GM21367 (cell line): Measurements from ENCODE around the gene TTC34.

Experiments used
- ATAC-seq: cut with Tn5 transposase; IDR thresholded peaks from one replicate; pipeline ENCODE4 v1.9.1; 2021; ENCODE audit not compliant: unreplicated experiment

The TTC34 gene

DNA sequence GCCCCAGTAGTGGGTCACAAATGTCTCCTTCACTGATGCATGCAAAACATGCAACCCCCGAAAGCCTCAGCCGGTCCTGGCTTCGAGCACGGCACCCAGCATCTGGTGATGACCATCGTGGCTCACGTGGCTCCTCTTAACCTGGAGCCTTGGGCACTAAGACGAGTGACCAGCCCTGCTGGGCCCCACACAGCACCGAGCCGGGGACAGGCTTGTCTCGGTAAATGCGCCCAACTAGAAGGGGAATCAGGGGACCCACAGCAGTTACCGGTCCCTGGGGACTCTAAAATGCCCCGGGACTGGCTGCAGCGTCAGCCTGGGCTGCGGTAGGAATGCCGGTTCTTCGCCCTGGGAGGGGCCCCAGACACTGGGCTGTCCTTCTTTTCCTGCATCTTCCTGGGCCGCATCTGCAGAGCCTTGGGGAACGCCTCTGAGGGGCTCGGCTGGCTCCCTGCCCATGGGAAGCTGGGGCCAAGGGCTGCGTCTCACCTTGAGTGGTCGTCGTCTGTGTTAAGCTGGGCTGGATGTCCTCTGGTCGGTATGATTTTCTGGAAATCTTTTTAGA, 13.1 kb upstream of the TTC34 start:
- ATAC-seq = no peak

DNA sequence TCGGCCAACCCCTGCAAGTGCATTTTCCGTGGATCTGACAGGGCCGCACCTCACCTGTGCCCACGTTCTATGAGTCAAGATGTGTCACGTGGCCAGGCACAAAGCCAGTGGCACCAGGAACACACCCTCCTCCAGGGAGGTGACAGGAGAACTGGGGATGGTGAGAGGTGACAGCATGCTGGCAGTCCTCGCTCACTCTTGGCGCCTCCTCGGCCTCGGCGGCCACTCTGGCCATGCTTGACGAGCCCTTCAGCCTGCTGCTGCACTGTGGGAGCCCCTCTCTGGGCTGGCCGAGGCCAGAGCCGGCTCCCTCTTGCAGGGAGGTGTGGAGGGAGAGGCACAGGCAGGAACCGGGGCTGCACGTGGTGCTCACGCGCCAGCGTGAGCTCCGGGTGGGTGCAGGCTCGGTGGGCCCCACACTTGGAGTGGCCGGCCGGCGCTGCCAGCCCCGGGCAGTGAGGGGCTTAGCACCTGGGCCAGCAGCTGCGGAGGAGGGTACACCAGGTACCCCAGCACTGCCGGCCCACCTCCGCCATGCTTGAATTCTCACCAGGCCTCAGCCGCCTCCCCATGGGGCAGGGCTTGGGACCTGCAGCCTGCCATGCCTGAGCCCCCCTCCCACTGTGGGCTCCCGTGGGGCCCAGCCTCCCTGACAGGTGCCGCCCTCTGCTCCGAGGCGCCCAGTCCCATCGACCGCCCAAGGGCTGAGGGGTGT, 11.6 kb upstream of the TTC34 start:
- no peak for ATAC-seq

DNA sequence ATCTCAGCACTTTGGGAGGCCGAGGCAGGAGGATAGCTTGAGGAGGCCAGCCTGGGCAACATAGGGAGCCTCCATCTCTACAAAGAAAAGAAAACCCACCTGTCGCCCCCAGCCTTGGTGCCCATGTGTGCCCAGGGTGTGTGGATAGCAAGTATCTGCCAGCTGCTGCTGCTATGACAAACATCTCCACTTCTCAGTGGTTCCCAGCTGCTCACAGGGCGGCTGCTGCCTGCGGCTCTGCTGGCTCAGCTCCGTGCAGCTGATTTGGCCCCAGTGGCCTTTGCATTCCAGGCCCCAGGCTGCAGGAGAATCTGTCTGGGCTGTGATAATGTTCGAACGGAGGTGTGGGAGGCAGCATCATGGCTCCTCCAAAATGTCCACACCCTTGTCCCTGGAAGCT, 10.6 kb upstream of the TTC34 start:
- ATAC-seq = no peak

DNA sequence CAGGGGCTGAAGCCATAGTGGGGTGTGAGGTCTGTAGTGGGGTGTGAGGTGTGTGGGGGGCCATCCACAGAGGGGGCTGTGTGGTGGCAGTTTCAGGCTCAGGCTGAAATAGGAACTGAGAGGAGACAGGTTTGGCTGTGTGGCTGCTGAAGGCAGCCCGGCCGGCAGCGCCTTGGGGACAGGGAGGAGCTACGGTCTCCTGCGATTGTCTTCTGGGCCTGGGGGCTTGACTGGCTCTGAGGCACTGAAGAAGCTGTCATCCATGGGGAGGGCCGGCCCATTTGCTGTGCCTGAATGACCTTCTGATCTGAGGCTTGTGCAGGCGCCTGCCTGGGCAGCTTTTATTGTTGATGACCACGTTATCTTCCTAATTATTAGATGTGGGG, 10.0 kb upstream of the TTC34 start:
- ATAC-seq = no peak

DNA sequence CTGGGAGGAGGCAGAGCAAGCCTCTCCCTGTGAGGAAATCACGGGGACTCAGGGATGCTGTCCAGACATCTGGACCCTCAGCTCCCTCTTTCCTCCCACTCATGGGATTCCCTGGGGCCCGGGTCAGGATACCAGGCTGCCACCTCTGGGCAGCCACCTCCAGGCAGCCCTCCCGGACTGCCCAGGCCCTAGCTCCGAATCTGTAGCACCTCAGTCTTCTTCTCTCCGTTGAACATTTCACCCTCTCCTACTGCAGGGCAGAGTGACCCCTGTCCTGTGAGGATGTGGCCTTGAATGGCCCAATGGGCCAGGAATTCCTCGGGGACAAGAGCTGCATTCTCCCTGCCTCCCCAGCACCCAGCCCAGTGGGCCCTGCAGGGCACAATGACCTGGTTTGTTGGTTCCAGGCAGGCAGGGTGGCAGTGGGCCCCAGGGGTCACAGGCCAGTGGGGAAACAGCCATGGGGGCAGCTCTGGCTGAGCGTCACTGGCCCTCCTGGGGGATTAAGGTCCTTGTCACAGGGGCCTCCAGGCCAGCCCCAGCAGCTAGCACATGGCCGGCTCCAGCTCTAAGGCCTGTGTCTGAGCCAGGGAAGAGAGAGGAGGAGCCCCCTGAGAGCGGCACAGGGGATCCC, 9.5 kb upstream of the TTC34 start:
- no peak for ATAC-seq

DNA sequence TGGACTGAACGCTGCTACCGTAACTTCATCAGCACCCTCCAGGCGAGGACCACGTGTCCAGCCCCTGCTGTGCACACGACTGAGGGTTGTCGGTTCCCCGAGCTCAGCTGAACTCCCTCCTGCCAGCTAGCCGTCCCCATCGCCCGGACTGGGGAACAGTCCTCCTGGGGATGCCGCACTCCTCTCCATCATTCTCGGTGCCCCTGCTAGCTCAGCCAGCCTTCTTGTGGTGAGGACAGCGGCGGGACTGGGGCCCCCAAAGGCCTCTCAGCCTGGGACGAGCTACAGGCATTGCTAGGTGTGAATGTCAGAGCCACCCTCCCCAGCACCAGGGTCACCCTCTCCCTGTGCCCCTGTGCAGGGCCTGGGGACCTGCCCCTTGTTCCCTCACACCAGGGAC, 8.8 kb upstream of the TTC34 start:
- no peak for ATAC-seq

DNA sequence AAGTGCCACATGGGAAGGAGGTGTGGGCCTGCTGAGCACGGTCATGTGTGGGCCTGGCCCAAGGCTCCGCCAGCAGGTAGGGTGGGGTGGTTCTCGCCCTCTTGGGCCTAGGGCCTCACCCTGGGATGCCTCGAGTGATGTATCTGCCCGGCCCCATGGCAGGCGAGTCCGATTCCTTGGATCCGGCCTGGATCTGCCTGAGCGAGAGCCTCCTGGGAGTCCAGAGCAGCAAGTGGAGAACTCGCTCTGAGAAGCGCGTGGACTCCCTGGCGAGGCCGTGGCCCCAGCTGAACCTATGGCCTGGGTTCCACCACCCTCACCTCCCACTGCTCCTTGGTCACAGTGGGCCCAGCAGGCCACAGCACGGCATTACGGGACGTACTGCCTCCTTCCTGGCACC, 8.2 kb upstream of the TTC34 start:
- ATAC-seq = no peak

DNA sequence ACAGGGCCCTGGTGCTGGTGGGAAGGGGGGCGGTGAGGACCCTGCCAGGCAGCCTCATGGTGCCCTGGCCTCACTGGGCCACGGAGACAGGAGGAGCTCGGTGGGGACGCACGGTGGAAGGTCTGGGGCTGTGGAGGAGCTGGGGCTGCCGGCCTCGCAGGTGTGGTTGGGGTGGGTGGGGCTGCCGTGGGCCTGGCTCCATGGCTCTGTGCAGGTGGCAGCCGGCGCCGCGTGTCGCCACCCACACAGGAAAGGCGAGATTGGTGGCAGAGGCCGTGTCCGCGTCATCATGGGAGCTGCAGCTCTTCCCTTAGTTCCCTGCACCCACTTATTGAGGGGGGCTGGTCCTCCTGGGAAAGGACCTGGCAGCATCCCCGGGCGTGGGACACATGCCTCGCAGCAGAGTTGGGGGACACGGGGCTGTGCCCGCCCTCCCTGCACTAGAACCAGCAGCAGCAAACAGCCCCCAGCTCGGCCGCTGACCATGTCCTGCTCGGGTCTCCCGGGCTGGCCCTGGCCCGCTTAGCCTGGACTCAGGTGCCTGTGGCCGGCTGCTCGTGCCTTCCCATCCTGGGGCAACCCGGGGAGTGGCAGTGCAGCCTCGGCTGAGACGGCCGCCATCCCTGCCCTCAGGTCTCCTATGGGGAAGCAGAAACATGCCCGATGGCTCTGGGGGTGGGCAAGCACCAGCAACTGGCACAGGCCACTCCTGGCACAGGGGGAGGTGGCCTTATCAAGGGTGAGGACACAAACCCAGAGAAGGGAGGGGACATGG, 7.5 kb upstream of the TTC34 start:
- no peak for ATAC-seq

DNA sequence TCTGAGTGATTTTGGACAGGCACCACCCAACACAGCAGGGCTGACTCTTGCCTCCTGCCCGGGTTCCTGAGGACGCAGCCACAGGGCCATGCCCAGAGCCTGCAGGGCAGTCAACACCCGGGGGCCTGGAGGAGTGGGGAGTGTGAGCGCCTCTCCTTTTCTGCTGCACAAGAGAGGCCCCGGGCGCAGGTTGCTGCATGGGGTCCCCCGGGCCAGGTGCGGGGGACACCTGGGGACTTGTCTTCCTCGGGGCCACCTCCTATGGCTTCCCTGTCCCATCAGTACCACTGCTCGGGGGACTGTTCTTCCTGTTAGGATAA, 6.9 kb upstream of the TTC34 start:
- ATAC-seq = no peak

DNA sequence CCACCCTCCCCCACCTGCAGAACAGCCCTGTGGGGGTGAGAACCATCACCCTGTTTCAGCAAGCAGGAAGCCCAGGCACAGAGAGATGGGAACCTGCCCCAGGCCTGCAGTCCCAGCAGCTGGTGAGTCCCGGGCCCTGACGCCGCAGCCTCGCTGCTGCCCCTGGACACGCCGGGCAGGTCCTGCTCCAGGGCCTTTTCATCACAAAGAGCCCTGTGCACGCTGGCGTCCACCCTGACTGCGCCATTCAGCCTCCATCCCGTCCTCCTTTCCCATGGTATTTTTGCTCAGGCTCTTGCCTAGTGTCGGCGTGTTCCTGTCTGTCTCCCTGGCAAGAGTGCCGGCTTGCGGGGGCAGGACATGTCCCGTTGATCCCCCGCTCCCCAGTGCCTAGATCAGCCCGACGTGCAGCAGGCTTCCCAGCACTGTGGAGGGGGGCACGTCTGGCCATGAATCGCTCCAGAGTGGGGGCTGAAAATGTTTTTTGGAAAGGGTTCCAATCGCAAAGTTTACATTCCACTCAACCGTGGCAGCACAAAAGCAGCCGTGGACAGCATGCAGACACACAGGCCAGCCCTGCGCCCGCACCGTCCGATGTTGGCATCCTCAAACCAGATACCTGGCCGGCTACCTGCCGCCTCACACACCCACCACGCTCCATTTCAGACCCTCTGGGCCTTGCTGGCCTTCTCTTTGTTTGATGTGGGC, 6.3 kb upstream of the TTC34 start:
- no peak for ATAC-seq

DNA sequence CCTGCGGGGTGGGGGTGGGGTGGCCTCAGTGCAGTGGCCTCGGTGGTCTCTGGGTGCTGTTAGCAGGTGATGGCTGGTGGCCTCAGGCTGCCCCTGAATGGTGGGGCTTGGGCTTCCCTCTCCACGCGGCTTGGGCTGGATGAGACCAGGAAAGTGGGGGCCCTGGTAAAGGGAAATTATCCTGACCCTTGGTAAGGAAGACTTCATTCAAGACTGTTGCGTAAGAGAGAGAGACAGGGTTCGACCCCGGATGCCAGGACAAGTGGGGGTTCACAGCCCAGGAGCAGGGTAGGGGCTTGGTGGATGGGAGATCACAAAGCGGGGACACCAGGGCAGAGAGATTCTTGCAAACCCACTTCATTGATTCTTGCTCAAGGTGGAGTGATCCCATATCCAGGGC, 5.5 kb upstream of the TTC34 start:
- ATAC-seq = no peak

DNA sequence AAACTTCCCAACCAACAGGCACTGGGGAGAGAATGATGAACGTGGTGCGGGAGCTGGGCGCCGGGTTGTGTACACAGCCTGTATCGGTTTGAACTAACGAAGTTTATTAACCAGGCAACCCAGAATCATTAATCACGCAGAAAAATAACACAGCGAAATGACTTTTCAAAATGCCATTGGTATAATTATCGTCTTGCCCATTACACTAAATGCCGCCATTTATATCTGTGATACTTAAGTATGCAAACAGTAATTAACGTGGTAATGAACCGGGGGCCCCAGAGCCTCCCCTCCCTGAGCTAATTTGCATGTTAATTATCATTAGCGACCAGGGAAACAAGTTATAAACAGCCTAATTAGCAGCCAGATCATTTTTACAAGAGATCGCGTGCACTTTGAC, 5.1 kb upstream of the TTC34 start:
- no peak for ATAC-seq

DNA sequence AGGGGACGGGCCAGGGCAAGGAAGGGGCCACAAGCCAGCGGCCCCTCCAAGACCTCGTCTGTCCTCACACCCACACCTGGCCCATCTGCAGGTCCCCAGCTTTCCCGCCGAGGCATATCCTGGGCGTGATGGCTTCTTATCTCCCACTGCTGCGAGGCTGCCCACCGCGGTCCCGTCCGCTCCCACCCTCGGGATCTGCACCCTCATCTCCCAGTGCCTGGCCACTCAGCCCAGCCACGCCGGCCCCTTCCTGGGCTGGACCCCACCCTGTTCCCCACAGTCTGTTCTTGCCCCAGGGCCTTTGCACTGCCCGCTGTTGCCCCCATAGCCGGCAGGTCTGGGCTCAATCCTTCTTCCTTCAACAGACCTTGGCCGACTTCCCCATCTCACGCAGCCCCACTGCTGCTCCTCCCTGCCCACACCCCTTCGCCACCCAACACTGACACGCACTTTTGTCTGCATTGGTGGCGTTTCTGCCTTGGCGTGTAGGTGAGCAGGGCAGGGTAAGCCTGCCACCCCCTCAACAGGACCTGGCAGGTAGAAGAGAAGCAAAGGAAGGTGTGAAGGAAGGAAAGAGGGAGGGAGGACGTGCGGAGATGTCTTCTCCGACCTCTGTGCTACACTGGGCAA, 4.4 kb upstream of the TTC34 start:
- ATAC-seq = no peak

DNA sequence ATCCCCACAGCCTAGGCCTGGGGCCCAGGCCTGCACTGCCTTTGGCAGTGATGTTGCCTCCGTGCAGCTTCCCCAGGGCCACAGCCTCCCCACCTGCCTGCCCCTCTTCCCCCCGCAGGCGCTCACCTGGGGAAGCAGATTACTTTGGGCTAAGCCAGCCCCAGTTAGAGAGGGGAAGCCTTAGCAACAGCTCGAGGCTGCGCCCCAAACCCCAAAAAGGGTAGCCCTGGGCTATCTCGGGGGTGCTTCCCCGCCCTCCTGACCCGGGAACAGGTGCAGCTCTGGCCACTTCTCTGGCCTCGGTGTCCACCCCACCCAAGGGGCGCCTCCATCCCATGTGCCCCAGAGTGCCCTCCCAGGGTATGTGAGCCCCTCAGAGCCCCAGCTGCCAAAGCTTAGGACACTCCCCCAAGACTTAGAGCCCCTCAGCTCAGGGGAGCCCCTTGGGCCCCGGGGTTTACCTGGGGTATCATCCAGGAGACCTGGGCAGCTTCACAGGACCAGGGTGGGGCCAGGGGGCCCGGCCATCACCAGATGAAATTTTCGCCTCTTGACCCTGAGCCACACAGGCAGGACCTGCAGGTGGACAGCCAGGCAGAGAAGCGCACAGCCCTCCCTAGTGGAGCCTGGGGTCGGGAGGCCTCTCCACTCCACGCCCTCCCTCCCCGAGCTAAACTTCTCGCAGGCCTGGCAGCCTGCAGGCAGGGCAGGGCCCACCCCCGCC, 3.3 kb upstream of the TTC34 start:
- ATAC-seq = no peak

DNA sequence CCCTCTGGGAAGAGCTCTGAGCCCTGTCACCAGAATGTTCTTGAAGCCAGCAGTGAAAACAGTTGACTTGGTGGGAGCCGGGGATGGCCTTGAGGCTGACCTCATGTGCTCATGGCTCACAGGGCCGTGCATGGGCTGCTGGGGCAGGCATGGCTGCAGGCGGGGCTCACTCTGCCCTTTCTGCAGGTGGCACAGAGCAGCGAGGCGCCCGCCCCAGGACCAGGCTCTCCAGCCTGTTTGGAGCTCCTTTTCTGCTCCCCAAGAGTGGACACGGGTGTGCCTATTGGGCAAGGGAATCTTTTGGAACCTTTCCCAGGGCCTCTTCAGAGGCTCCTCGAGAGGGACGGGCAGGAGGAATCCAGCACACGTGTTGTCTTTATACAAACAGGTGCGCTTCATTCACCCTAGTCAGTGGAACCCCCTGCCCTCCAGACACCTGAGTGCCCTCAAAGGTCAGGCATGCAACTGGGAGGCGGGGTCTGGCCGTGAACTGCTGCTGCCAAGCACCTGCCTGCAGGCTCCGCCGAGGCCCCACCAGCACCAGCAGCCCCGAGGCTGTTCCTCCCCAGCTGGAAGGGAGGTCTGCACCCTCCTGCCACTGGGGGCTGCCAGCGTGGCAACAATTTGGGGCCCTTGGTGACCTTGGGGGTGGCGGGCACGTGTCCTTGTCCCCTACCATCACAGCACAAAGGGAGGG, 2.6 kb upstream of the TTC34 start:
- ATAC-seq = no peak

DNA sequence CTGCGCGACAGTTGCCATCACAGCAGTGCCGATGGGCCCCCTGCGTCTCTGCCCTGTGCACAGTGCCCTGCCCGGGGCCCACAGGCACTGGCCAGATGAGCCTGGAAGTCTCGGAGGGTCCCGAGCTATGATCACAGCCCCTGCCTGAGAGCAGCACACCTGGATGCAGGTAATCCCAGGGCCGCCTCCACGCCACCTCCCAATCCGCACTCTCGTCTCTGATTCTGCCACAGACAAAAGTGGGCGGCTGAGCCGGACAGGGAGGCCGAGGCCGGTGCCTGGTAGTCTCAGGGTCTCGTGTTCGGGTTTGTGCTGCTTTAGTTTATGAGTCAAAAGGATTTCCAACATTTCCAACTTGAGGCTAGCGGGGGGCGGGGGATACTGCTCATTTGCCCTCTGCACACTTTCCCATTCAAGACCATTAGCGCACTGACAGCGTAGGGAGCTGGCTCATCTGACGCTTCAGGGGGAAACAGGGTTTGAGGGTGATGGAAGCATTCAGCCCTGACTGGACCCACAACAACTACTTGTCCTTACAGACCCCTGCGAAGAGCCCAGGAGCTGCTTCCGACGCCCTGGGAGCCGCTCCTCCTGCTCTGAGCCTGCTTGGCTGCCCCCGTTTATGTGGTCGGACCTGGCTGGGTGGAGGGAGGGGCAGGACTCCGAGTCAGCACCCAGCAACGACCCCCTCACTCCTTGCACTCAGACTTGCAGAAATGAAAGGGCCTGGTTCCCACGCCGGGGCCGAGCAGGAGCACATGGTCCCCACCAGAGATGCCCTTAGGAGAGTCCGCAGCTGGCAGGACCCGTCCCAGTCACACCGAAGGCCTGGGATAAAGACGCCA, 1.8 kb upstream of the TTC34 start:
- ATAC-seq = no peak

DNA sequence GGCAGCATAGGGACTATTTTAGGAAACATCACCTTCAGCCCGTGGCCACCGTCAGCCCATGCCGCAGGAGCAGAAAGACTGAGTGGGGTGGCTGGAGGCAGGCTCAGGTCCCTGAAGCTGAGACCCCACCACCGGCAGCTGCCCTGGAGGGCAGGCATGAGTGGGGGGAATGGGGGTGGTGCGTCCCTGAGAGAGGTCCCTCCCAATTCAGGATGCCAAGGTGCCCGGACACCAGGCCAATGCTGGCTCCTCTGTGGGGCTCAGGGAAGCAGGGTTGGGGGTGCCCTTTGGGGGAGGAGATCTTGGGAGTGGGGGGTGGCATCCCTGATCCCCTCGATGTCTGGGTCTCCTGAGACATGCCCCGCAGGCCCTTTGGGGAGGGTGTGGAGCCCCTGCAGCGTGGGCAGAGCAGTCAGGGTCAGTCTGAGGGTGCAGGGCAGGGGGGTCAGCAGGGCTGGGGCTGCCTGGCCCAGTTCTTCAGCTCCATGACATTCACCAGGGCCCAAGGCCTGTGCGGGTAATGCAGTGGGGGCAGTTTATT, 998 bp upstream of the TTC34 start:
- no peak for ATAC-seq

DNA sequence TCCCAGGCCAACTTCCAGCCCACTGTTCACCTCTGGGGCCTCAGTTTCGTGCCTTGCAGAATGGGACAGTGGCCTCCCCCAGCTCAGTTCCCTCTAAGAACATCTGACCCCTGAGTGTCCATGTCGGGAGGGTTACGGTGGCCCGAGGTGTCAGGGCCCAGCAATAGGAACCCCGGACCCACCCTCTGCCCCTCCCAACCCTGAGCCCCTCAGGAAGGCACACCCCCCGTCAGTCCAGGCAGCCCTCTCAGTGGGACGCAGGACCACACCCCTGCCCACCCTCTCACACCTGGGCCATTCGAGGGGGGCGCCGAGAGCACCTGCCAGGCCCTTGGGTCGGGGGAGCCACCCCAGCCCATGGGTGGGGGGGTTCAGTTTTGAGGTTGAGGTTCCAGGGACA, 447 bp downstream of the TTC34 start:
- no peak for ATAC-seq

DNA sequence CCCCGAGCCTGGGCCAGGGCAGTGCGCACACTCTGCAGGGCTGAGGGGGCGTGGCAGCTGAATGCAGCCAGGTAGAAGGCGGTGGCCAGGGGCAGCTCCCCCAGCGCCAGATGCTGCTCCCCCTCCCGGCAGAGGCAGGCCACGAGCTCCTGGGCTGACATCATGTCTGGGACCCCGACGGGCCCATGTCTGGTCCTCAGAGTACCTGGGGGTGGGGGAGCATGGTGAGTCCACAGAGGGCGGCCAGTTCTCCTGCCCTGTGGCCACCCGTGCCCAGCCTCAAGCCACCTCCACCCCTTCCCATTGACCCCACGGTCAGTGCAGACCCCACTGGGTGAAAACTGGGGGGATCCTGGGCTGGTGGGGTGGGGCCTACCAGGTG, 838 bp downstream of the TTC34 start:
- ATAC-seq = no peak
